ENCODE data around the gene PCBP3. TPM values are rescaled to one million over a fixed set of nuclear protein-coding genes. Genes with fewer than 3 reads are reported as not detected.

Gene PCBP3
- total RNA-seq, 1 donor from 2014 or later = 3.8 TPM

DNA sequence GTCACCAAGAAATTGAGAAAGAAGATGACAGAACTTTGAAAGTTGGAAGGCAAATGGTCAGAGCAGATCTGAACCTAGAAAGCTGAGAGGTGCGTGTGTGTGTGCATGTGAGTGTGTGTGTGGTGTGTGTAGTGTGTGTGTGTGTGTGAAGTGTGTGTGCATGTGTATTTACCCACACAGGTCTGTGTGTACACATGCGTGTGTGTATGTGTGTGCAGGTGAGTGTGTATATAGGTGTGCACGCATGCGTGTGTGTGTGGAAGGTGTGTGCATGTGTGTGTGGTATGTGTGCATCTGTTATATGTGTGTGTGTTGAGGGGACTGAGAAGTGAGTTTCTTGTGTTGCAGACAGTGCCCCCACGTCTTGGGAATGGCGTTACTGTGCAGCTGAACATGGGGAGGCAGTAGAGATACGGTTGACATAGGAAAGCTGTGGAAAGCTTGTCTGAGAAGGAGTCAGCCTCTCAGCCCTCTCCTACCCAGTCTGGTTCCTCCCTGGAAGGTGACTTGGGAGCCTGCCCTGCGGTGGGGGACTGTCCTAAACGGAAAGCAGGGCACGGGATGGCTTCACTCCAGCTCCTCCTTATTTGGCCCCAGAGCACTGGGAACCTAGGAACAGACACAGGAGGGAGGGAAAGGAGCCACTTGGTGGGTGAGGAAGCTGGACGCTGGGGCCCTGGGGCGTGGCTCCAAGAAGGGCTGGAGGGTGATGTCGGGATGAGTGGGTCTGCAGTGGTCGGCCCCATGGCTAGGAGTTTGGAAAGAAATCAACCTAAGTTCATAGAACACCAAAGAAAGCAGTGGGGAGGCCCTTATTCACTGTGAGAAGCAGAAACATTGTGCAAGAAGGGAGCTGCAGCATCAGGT lies 97.2 kb downstream of the PCBP3 start:
- H3K27me3 ChIP-seq = no peaks in the 10 kb centered on the region
- intact Hi-C loops (cut with DNase I) = no loop called here

GRCh38 chr21:45741691-45742090 lies 98.2 kb downstream of the PCBP3 start:
- TF ChIP-seq CTCF (IDR thresholded peaks at IDR 0.05) = no peak
- DNase-seq = no peak

More for the DNA sequence above, 97.2 kb downstream of the PCBP3 start:
- H3K4me3 ChIP-seq = no peak overlapping the region
- H3K4me1 ChIP-seq = no peaks in the 10 kb centered on the region
- no peak for ATAC-seq
- no peaks in the 10 kb centered on the region for H3K36me3 ChIP-seq
- H3K9me3 ChIP-seq = no peaks in the 10 kb centered on the region
- TF ChIP-seq CTCF (IDR thresholded peaks at IDR 0.05) = no peak
- no peak for DNase-seq
- no peak overlapping the region for H3K27ac ChIP-seq

GRCh38 chr21:45742247-45742646 lies 98.7 kb downstream of the PCBP3 start:
- H3K27me3 ChIP-seq = no peaks in the 10 kb centered on the region
- H3K9me3 ChIP-seq = no peaks in the 10 kb centered on the region
- DNase-seq (no peak), ATAC-seq (no peak)
- no peaks in the 10 kb centered on the region for H3K36me3 ChIP-seq
- no peak overlapping the region for H3K4me3 ChIP-seq
- no peak for TF ChIP-seq CTCF (IDR thresholded peaks at IDR 0.05)
- no peaks in the 10 kb centered on the region for H3K4me1 ChIP-seq
- intact Hi-C loops (cut with DNase I) = no loop called here
- no peak overlapping the region for H3K27ac ChIP-seq

More at GRCh38 chr21:45741691-45742090, 98.2 kb downstream of the PCBP3 start:
- Histone ChIP-seq H3K36me3 (no peaks in the 10 kb centered on the region), H3K27ac (no peak overlapping the region), H3K4me3 (no peak overlapping the region), H3K4me1 (no peaks in the 10 kb centered on the region), H3K9me3 (no peaks in the 10 kb centered on the region), H3K27me3 (no peaks in the 10 kb centered on the region)
- no peak for ATAC-seq
- intact Hi-C loops (cut with DNase I) = no loop called here

DNA sequence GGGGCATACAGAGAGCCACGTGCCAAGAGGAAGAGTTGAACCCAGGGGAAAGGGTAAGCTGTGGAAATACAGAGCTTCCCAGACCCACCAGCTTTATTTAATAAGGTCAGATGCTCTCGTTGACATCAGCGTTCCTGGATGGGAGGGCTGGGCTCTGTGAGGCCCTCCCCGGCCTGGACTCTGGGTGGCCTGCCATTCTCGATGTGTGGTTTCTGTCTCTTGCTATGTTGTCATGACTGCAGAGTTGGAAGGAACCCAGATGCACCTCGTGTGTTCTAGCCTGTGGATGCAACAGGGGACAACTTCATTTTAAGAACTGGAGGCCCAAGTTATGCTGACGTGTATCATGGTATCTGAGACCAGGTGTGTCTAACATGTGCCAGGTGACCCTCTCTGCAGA lies 101.7 kb downstream of the PCBP3 start:
- TF ChIP-seq CTCF (IDR thresholded peaks at IDR 0.05) = no peak
- intact Hi-C loops (cut with DNase I) = no loop called here
- Histone ChIP-seq H3K4me3 (no peak overlapping the region), H3K27me3 (no peaks in the 10 kb centered on the region), H3K36me3 (no peaks in the 10 kb centered on the region), H3K27ac (no peak overlapping the region), H3K9me3 (no peaks in the 10 kb centered on the region), H3K4me1 (no peaks in the 10 kb centered on the region)
- DNase-seq (no peak), ATAC-seq (no peak)

- TF ChIP-seq CTCF (IDR thresholded peaks at IDR 0.05) = no peak
- no peaks in the 10 kb centered on the region for H3K27me3 ChIP-seq
- H3K4me1 ChIP-seq = no peaks in the 10 kb centered on the region
- H3K36me3 ChIP-seq = no peaks in the 10 kb centered on the region
- no peak for ATAC-seq
- intact Hi-C loops (cut with DNase I) = no loop called here
- H3K27ac ChIP-seq = no peak overlapping the region
- no peak for DNase-seq
- no peak overlapping the region for H3K4me3 ChIP-seq
- H3K9me3 ChIP-seq = no peaks in the 10 kb centered on the region
Measured at GRCh38 chr21:45747233-45747766, 103.8 kb downstream of the PCBP3 start.
